PC-3 (cell line): ENCODE data around the gene AEBP2.
"Not testable (repeated sequence)": the region's sequence is repeated elsewhere in the genome, so short reads cannot be mapped to it uniquely, and the experiment has no call there.

Experiments used
- CTCF ChIP-seq: fragments of 300-600 bp; sonication (generic); conservative IDR thresholded peaks from 2 replicates; pipeline ENCODE4 v1.5.1; 2017; ENCODE audit warnings: antibody characterized with exemption, low read depth, mild to moderate bottlenecking, low read length
- EZH2 ChIP-seq: fragments of 300-600 bp; sonication (generic); IDR thresholded peaks from one replicate; pipeline ENCODE4 v1.6.1; 2017; ENCODE audit warnings: antibody characterized with exemption, mild to moderate bottlenecking, low read length; ENCODE audit not compliant: unreplicated experiment

GRCh38 chr12:19429491-19429890 is 9.8 kb upstream of the AEBP2 start:
- not testable (repeated sequence) for TF ChIP-seq CTCF, EZH2
